MM.1S (cell line): ENCODE measurements around the gene KCNQ5.

Experiments
- DNase-seq: peaks from one replicate; pipeline ENCODE4 v3.0.0-alpha.2; 2015
- H2AFZ ChIP-seq: fragments of 300-600 bp; sonication (generic); 2 replicates; pipeline ENCODE4 v1.6.0; 2016; ENCODE audit warnings: antibody characterized with exemption, low read length
- H3F3A ChIP-seq: fragments of 300-600 bp; sonication (generic); 2 replicates; pipeline ENCODE4 v1.6.1; 2016; ENCODE audit warnings: mild to moderate bottlenecking, antibody characterized with exemption, low read length, moderate library complexity, mixed read lengths; ENCODE audit not compliant: insufficient read depth
- H3K27ac ChIP-seq: fragments of 300-600 bp; sonication (generic); 2 replicates; pipeline ENCODE4 v1.5.1; 2016; ENCODE audit warnings: mild to moderate bottlenecking, low read length
- H3K27me3 ChIP-seq: fragments of 300-600 bp; sonication (generic); replicated peaks from 2 replicates; pipeline ENCODE4 v1.6.0; 2016; ENCODE audit warnings: low read length; ENCODE audit not compliant: insufficient read depth
- H3K36me3 ChIP-seq: fragments of 300-600 bp; sonication (generic); replicated peaks from 2 replicates; pipeline ENCODE4 v1.6.1; 2016; ENCODE audit warnings: mild to moderate bottlenecking, low read length, mixed read lengths; ENCODE audit not compliant: insufficient read depth
- H3K4me1 ChIP-seq: fragments of 300-600 bp; sonication (generic); 2 replicates; pipeline ENCODE4 v1.6.1; 2016; ENCODE audit warnings: low read length, mixed read lengths
- H3K4me2 ChIP-seq: fragments of 300-600 bp; sonication (generic); 2 replicates; pipeline ENCODE4 v1.6.0; 2016; ENCODE audit warnings: low read depth, low read length
- H3K4me3 ChIP-seq: fragments of 300-600 bp; sonication (generic); 2 replicates; pipeline ENCODE4 v1.5.1; 2016; ENCODE audit warnings: low read length, mixed read lengths
- H3K79me2 ChIP-seq: fragments of 300-600 bp; sonication (generic); 2 replicates; pipeline ENCODE4 v1.6.1; 2016; ENCODE audit warnings: mixed run types, low read length, mixed read lengths
- H3K9ac ChIP-seq: fragments of 300-600 bp; sonication (generic); 2 replicates; pipeline ENCODE4 v1.6.1; 2016; ENCODE audit warnings: low read length, mixed read lengths
- H3K9me2 ChIP-seq: fragments of 300-600 bp; sonication (generic); replicated peaks from 2 replicates; pipeline ENCODE4 v1.6.1; 2016; ENCODE audit warnings: mild to moderate bottlenecking, low read length, mixed read lengths; ENCODE audit not compliant: insufficient read depth
- H3K9me3 ChIP-seq: fragments of 300-600 bp; sonication (generic); replicated peaks from 2 replicates; pipeline ENCODE4 v1.6.1; 2016; ENCODE audit warnings: mild to moderate bottlenecking, low read length, mixed read lengths; ENCODE audit not compliant: insufficient read depth
- H4K20me1 ChIP-seq: fragments of 300-600 bp; sonication (generic); 2 replicates; pipeline ENCODE4 v1.6.1; 2016; ENCODE audit warnings: mild to moderate bottlenecking, low read length, moderate library complexity, mixed read lengths; ENCODE audit not compliant: insufficient read depth
- EZH2 ChIP-seq: fragments of 300-600 bp; sonication (generic); optimal IDR thresholded peaks from 2 replicates; pipeline ENCODE3; 2017; ENCODE audit warnings: low read depth, mild to moderate bottlenecking, antibody characterized with exemption, low read length, mixed read lengths
- EZH2phosphoT487 ChIP-seq: fragments of 300-600 bp; sonication (generic); IDR thresholded peaks from 2 replicates; pipeline ENCODE4 v1.6.1; 2018; ENCODE audit warnings: antibody characterized with exemption, low read length
- TF ChIP-seq, protein P1 (sequence below): fragments of 300-600 bp; sonication (generic); IDR thresholded peaks from 2 replicates; pipeline ENCODE4 v1.5.1; 2016; ENCODE audit warnings: antibody characterized with exemption, low read length, mixed read lengths

Gene KCNQ5

DNA sequence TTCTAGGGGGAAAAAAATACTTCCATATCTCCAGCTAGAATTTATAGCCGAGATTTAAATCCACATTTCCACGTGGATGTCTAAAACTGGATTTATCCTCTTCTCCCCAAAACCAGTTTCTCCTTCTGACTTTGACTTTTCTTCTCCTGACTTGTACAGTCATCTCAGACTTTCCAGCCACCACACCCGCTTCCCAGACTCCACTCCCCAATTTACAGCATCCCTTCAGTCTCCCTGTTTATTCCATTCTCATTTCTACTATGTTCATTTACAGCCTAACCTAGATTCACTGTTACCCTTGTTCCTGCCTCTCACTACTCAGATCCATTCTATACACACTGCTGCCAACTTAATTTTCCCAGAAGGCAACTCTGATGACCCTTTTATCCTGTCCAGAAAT is 378.6 kb downstream of the KCNQ5 start:
- TF ChIP-seq, protein P1, sequence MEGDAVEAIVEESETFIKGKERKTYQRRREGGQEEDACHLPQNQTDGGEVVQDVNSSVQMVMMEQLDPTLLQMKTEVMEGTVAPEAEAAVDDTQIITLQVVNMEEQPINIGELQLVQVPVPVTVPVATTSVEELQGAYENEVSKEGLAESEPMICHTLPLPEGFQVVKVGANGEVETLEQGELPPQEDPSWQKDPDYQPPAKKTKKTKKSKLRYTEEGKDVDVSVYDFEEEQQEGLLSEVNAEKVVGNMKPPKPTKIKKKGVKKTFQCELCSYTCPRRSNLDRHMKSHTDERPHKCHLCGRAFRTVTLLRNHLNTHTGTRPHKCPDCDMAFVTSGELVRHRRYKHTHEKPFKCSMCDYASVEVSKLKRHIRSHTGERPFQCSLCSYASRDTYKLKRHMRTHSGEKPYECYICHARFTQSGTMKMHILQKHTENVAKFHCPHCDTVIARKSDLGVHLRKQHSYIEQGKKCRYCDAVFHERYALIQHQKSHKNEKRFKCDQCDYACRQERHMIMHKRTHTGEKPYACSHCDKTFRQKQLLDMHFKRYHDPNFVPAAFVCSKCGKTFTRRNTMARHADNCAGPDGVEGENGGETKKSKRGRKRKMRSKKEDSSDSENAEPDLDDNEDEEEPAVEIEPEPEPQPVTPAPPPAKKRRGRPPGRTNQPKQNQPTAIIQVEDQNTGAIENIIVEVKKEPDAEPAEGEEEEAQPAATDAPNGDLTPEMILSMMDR = no peak
- TF ChIP-seq EZH2phosphoT487 = no peak
- TF ChIP-seq EZH2 = no peak
- Histone ChIP-seq H4K20me1 (no peaks in the 10 kb centered on the region), H3K4me2 (no peak overlapping the region), H3K9me2 (no peaks in the 10 kb centered on the region), H2AFZ (no peak overlapping the region), H3K9me3 (no peaks in the 10 kb centered on the region), H3K4me3 (no peak overlapping the region), H3K4me1 (no peaks in the 10 kb centered on the region), H3K9ac (no peak overlapping the region), H3K79me2 (no peaks in the 10 kb centered on the region), H3K27ac (no peak overlapping the region), H3K27me3 (no peaks in the 10 kb centered on the region), H3K36me3 (no peaks in the 10 kb centered on the region), H3F3A (no peaks in the 10 kb centered on the region)
- no peak for DNase-seq

GRCh38 chr6:73002588-73002987 is 380.7 kb downstream of the KCNQ5 start:
- Histone ChIP-seq H3K4me3 (no peak overlapping the region), H4K20me1 (no peaks in the 10 kb centered on the region), H3K9me2 (no peaks in the 10 kb centered on the region), H3F3A (no peaks in the 10 kb centered on the region), H3K4me1 (no peaks in the 10 kb centered on the region), H3K9ac (no peak overlapping the region), H3K27me3 (no peaks in the 10 kb centered on the region), H3K4me2 (no peak overlapping the region), H3K27ac (no peak overlapping the region), H3K79me2 (no peaks in the 10 kb centered on the region), H3K9me3 (no peaks in the 10 kb centered on the region), H3K36me3 (no peaks in the 10 kb centered on the region), H2AFZ (no peak overlapping the region)
- no peak for TF ChIP-seq EZH2
- no peak for DNase-seq

DNA sequence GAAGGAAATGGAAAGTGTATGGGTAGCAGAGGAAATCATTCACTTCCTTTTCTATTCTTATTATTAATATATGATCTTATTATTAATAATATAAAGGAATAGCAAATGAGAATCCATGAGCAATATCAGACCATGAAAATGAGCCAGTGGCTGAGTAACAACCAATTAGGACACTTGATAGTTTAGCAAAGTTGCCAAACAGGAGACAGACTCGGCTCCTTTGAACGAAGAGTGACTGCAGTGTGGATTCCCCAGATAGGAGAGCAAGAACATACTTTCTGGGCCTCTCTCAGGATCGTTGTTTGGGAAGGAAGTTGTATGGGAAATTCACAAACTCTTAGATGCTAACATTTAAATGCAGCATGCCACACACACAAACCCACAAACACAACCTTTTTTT is 381.4 kb downstream of the KCNQ5 start:
- Histone ChIP-seq H3K9me3 (no peaks in the 10 kb centered on the region), H3F3A (no peaks in the 10 kb centered on the region), H2AFZ (no peak overlapping the region), H3K9ac (no peak overlapping the region), H3K4me3 (no peak overlapping the region), H3K36me3 (no peaks in the 10 kb centered on the region), H3K4me1 (no peaks in the 10 kb centered on the region), H3K27ac (no peak overlapping the region), H3K9me2 (no peaks in the 10 kb centered on the region), H4K20me1 (no peaks in the 10 kb centered on the region), H3K27me3 (no peaks in the 10 kb centered on the region), H3K79me2 (no peaks in the 10 kb centered on the region), H3K4me2 (no peak overlapping the region)
- TF ChIP-seq EZH2phosphoT487 (no peak), EZH2 (no peak)
- TF ChIP-seq, protein P1 = no peak
- no peak for DNase-seq

DNA sequence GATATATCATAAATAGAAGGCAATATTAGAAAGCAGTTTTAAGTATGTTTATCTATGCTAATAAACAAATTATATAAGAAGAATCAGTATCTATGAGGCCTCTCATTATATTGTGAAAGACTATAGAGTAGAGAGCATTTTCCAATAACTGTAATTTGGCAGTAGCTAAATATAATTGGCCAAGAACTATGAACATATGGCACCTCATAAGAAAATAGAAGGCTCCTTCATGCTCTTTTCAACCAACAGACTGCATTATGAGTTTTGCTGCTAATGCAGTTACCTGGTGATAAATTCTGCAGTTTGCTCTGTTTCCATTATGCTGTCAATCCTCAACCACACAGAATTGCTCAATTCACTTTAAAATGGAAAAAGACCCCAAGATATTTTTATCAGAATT is 382.4 kb downstream of the KCNQ5 start:
- Histone ChIP-seq H3F3A (no peaks in the 10 kb centered on the region), H3K4me1 (no peaks in the 10 kb centered on the region), H3K9ac (no peak overlapping the region), H3K27me3 (no peaks in the 10 kb centered on the region), H4K20me1 (no peaks in the 10 kb centered on the region), H3K9me2 (no peaks in the 10 kb centered on the region), H3K4me2 (no peak overlapping the region), H2AFZ (no peak overlapping the region), H3K4me3 (no peak overlapping the region), H3K36me3 (no peaks in the 10 kb centered on the region), H3K9me3 (no peaks in the 10 kb centered on the region), H3K27ac (no peak overlapping the region), H3K79me2 (no peaks in the 10 kb centered on the region)
- TF ChIP-seq, protein P1 = no peak
- TF ChIP-seq EZH2phosphoT487 (no peak), EZH2 (no peak)
- DNase-seq = no peak
